ENCODE results near the gene GHITM. TPM values are rescaled to one million over a fixed set of nuclear protein-coding genes. Genes with fewer than 3 reads are reported as not detected.

The GHITM gene
- total RNA-seq, 1 experiment from 2014 or later, result 156 TPM

DNA sequence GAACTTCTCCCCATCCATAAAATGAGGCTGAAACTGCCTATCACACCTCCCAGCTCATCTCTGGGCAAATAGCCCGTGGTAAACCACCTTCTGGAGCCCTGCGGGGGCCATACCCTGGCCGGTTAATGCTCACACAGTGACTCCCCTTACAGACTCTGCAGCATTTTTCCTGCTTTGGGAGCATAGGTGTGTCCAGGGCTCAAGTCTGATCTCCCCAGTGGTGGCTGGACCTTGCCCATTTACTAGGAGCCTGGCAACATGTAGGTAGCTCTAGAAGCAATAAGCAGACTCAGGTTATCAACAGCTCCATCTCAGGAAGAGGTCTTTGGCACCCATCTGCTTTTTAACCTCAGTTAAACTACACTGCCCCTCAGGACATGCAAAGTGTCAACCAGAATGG lies 49.5 kb downstream of the GHITM start:
- intact Hi-C loops (cut with micrococcal nuclease), result no loop called here
- no peak for ATAC-seq
- Histone ChIP-seq H3K9ac (ENCODE audit: low read length) (no peak overlapping the region), H3K4me1 (ENCODE audit: control insufficient read depth in 1 of 2, insufficient read depth in 2 of 2, low read length in 2 of 2) (no peaks in the 10 kb centered on the region), H4K20me1 (ENCODE audit: insufficient read depth) (no peaks in the 10 kb centered on the region), H3K79me2 (ENCODE audit: insufficient read depth, low read length) (no peaks in the 10 kb centered on the region), H2AFZ (ENCODE audit: low read depth, low read length, poor library complexity, severe bottlenecking) (no peak overlapping the region), H3K36me3 (ENCODE audit: control insufficient read depth in 1 of 2, insufficient read depth in 2 of 2, low read length in 2 of 2) (no peaks in the 10 kb centered on the region), H3K9me2 (ENCODE audit: insufficient read depth) (no peaks in the 10 kb centered on the region), H3K4me3 (replicated peaks in 1 of 2; ENCODE audit: low read depth in 1 of 2, low read length in 2 of 2) (no peak overlapping the region), H3K4me2 (ENCODE audit: low read length) (no peak overlapping the region), H3K27me3 (ENCODE audit: insufficient read depth, low read length) (no peaks in the 10 kb centered on the region), H3K27ac (ENCODE audit: low read depth, low read length) (no peak overlapping the region), H3K9me3 (ENCODE audit: control insufficient read depth in 1 of 2, insufficient read depth in 1 of 2, low read depth in 1 of 2, low read length in 2 of 2) (no peaks in the 10 kb centered on the region)
- BruUV-seq (replicated peaks), result no TSS peak
- ChIA-PET RAD21 (ENCODE audit: low non-redundant PET in 1 of 2, low total read pairs in 2 of 2, uncharacterized antibody in 2 of 2, unreplicated experiment in 2 of 2) (no interaction called here), CTCF (interaction anchor here (1.8 kb wide), 1 partner anchor 16 kb away, joined by 4 read pairs; no protein-coding TSS in a partner anchor), POLR2A (no interaction called here)
- no peak for DNase-seq (ENCODE audit: low read depth, low spot score)
- no peak for TF ChIP-seq TCF7L2 (IDR thresholded peaks at IDR 0.05; ENCODE audit: borderline replicate concordance, extremely low read depth, insufficient read depth, insufficient read length)
- no peak for TF ChIP-seq CBX3 (IDR thresholded peaks at IDR 0.05; ENCODE audit: low read depth)
- TF ChIP-seq, protein P1, sequence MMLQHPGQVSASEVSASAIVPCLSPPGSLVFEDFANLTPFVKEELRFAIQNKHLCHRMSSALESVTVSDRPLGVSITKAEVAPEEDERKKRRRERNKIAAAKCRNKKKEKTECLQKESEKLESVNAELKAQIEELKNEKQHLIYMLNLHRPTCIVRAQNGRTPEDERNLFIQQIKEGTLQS (IDR thresholded peaks at IDR 0.05), result no peak
- TF ChIP-seq, protein P2, sequence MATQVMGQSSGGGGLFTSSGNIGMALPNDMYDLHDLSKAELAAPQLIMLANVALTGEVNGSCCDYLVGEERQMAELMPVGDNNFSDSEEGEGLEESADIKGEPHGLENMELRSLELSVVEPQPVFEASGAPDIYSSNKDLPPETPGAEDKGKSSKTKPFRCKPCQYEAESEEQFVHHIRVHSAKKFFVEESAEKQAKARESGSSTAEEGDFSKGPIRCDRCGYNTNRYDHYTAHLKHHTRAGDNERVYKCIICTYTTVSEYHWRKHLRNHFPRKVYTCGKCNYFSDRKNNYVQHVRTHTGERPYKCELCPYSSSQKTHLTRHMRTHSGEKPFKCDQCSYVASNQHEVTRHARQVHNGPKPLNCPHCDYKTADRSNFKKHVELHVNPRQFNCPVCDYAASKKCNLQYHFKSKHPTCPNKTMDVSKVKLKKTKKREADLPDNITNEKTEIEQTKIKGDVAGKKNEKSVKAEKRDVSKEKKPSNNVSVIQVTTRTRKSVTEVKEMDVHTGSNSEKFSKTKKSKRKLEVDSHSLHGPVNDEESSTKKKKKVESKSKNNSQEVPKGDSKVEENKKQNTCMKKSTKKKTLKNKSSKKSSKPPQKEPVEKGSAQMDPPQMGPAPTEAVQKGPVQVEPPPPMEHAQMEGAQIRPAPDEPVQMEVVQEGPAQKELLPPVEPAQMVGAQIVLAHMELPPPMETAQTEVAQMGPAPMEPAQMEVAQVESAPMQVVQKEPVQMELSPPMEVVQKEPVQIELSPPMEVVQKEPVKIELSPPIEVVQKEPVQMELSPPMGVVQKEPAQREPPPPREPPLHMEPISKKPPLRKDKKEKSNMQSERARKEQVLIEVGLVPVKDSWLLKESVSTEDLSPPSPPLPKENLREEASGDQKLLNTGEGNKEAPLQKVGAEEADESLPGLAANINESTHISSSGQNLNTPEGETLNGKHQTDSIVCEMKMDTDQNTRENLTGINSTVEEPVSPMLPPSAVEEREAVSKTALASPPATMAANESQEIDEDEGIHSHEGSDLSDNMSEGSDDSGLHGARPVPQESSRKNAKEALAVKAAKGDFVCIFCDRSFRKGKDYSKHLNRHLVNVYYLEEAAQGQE (IDR thresholded peaks at IDR 0.05; ENCODE audit: low read depth), result no peak
- no peak for TF ChIP-seq SRF (IDR thresholded peaks at IDR 0.05; ENCODE audit: low read depth)
- no peak for TF ChIP-seq YY1 (IDR thresholded peaks at IDR 0.05; ENCODE audit: extremely low read depth, insufficient replicate concordance, low read depth, low read length)
- no peak for TF ChIP-seq SIN3A (IDR thresholded peaks at IDR 0.05; ENCODE audit: low read depth)
- no peak for TF ChIP-seq CEBPB (IDR thresholded peaks at IDR 0.05; ENCODE audit: low read depth)
- no peak for TF ChIP-seq POLR2AphosphoS5 (IDR thresholded peaks at IDR 0.05; ENCODE audit: low read depth, low read length)
- no peak for TF ChIP-seq POLR2A (IDR thresholded peaks at IDR 0.05; ENCODE audit: borderline replicate concordance, extremely low read depth, insufficient read depth, insufficient read length)
- TF ChIP-seq, protein P3, sequence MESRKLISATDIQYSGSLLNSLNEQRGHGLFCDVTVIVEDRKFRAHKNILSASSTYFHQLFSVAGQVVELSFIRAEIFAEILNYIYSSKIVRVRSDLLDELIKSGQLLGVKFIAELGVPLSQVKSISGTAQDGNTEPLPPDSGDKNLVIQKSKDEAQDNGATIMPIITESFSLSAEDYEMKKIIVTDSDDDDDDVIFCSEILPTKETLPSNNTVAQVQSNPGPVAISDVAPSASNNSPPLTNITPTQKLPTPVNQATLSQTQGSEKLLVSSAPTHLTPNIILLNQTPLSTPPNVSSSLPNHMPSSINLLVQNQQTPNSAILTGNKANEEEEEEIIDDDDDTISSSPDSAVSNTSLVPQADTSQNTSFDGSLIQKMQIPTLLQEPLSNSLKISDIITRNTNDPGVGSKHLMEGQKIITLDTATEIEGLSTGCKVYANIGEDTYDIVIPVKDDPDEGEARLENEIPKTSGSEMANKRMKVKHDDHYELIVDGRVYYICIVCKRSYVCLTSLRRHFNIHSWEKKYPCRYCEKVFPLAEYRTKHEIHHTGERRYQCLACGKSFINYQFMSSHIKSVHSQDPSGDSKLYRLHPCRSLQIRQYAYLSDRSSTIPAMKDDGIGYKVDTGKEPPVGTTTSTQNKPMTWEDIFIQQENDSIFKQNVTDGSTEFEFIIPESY (IDR thresholded peaks at IDR 0.05; ENCODE audit: extremely low read depth, insufficient replicate concordance, low read length), result no peak
- TF ChIP-seq EZH2phosphoT487 (IDR thresholded peaks at IDR 0.05; ENCODE audit: borderline replicate concordance), result no peak
- no peak for TF ChIP-seq FOSL1 (IDR thresholded peaks at IDR 0.05; ENCODE audit: low read depth)
- TF ChIP-seq ZNF274 (IDR thresholded peaks at IDR 0.05; ENCODE audit: low read depth, low read length), result no peak
- no peak for TF ChIP-seq RAD21 (IDR thresholded peaks at IDR 0.05; ENCODE audit: low read depth)
- TF ChIP-seq, protein P4, sequence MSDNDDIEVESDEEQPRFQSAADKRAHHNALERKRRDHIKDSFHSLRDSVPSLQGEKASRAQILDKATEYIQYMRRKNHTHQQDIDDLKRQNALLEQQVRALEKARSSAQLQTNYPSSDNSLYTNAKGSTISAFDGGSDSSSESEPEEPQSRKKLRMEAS (IDR thresholded peaks at IDR 0.05), result no peak
